Spleen (tissue), 7 donors: ENCODE measurements around the gene APPL1.

ENCODE experiments used
- CTCF ChIP-seq, 11 experiments: fragments of 200-600 bp in 7 of 11; fragments of 450-650 bp in 4 of 11; sonication (generic) in 4 of 11; IDR thresholded peaks in 8 of 11; conservative IDR thresholded peaks in 3 of 11; 1 replicate in 7 of 11; 2 replicates in 4 of 11; pipeline versions ENCODE4 v1.4.0 to v1.8.0; 2016 to 2021; ENCODE audit warnings: antibody characterized with exemption in 11 of 11, inconsistent platforms in 4 of 11, mild to moderate bottlenecking in 1 of 11
- POLR2A ChIP-seq, 3 donors: fragments of 450-650 bp; IDR thresholded peaks; one replicate each; pipeline ENCODE4 v1.5.1; 2017; ENCODE audit warnings: antibody characterized with exemption in 3 of 3, mild to moderate bottlenecking in 1 of 3
- donor health status: DM: no; HTN: no; CAD: no; lungs with moderate emphysema.
- donor health status: DM: no; HTN: no; CAD: no.
- donor health status: DM: no; HTN: no; CAD: no.

- TF ChIP-seq POLR2A (IDR thresholded peaks at IDR 0.05) = no peak
- TF ChIP-seq CTCF (IDR thresholded peaks at IDR 0.05 in 8 of 11, conservative IDR thresholded peaks at IDR 0.05 in 3 of 11) = no peak
Observed at GRCh38 chr3:57199895-57200297, 27.6 kb upstream of the APPL1 start, which contains the start of gene HESX1.
